ENCODE results near the gene AP4B1.

GRCh38 chr1:113846391-113847035 lies 58.1 kb downstream of the AP4B1 start:
- TF ChIP-seq EZH2phosphoT487 (IDR thresholded peaks at IDR 0.05; ENCODE audit: insufficient read depth, low read depth) (no peak), EZH2 (IDR thresholded peaks at IDR 0.05; ENCODE audit: insufficient read depth, poor library complexity, severe bottlenecking) (no peak)
